ENCODE measurements around the gene MTHFD1L.

MTHFD1L gene

DNA sequence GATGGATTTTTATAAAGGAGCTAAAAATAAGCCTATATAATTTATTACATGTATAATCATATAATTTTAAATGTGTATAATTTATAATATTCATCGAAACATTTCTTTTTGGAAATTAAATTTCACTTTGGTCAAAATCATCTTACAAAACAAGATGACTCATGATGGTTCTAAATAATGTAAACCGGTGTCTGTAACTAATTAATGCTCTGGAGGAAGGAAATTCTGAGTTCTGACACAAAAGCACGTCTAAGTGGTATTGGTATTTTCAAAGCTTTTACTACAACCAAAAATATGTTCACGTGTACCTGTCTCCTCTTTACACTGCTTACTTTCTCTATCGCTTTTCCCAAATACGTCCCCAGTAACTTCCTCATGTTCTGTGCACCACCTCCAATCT is 134.1 kb downstream of the MTHFD1L start:
- Histone ChIP-seq H3K36me3 (ENCODE audit: insufficient read depth, low read length) (no peaks in the 10 kb centered on the region; the same call in 1 of the 2 replicates), H3K27ac (peak overlapping the region; percentile 88), H3K4me3 (peak overlapping the region; percentile 29; the same call in 1 of the 2 replicates), H3K9ac (ENCODE audit: insufficient read length) (no peak overlapping the region), H3K9me3 (ENCODE audit: low read depth, low read length) (no peaks in the 10 kb centered on the region)
- DNase-seq (ENCODE audit: low read depth, low spot score): no peak
- TF ChIP-seq FOXP2 (optimal IDR thresholded peaks at IDR 0.05; ENCODE audit: control extremely low read depth, extremely low read length, insufficient read depth) (no peak), EZH2 (IDR thresholded peaks at IDR 0.05) (no peak), POLR2AphosphoS5 (IDR thresholded peaks at IDR 0.05; ENCODE audit: borderline replicate concordance, low read depth, low read length) (no peak)

GRCh38 chr6:151001387-151002056 is 136.0 kb downstream of the MTHFD1L start:
- Histone ChIP-seq H3K9me3 (ENCODE audit: low read depth, low read length) (no peaks in the 10 kb centered on the region), H3K9ac (ENCODE audit: insufficient read length) (no peak overlapping the region), H3K27ac (peak overlapping the region; percentile 88), H3K36me3 (ENCODE audit: insufficient read depth, low read length) (no peaks in the 10 kb centered on the region; the same call in 1 of the 2 replicates), H3K4me3 (no peak overlapping the region)
- no peak for DNase-seq (ENCODE audit: low read depth, low spot score)
- TF ChIP-seq EZH2 (IDR thresholded peaks at IDR 0.05) (no peak), POLR2AphosphoS5 (IDR thresholded peaks at IDR 0.05; ENCODE audit: borderline replicate concordance, low read depth, low read length) (no peak), FOXP2 (optimal IDR thresholded peaks at IDR 0.05; ENCODE audit: control extremely low read depth, extremely low read length, insufficient read depth) (no peak)

- TF ChIP-seq POLR2AphosphoS5 (IDR thresholded peaks at IDR 0.05; ENCODE audit: borderline replicate concordance, low read depth, low read length) (no peak), FOXP2 (optimal IDR thresholded peaks at IDR 0.05; ENCODE audit: control extremely low read depth, extremely low read length, insufficient read depth) (no peak), EZH2 (IDR thresholded peaks at IDR 0.05) (no peak)
- DNase-seq (ENCODE audit: low read depth, low spot score): no peak
- Histone ChIP-seq H3K27ac (peak overlapping the region; percentile 88), H3K4me3 (no peak overlapping the region), H3K36me3 (ENCODE audit: insufficient read depth, low read length) (no peaks in the 10 kb centered on the region), H3K9ac (ENCODE audit: insufficient read length) (no peak overlapping the region), H3K9me3 (ENCODE audit: low read depth, low read length) (no peaks in the 10 kb centered on the region)
Measured at GRCh38 chr6:151002057-151002450, 136.6 kb downstream of the MTHFD1L start.

GRCh38 chr6:151002491-151002935 is 137.0 kb downstream of the MTHFD1L start:
- Histone ChIP-seq H3K36me3 (ENCODE audit: insufficient read depth, low read length) (no peaks in the 10 kb centered on the region), H3K9me3 (ENCODE audit: low read depth, low read length) (no peaks in the 10 kb centered on the region), H3K9ac (ENCODE audit: insufficient read length) (no peak overlapping the region), H3K27ac (peak overlapping the region; percentile 88), H3K4me3 (peak overlapping the region; percentile 34; the same call in 1 of the 2 replicates)
- TF ChIP-seq EZH2 (IDR thresholded peaks at IDR 0.05) (no peak), FOXP2 (optimal IDR thresholded peaks at IDR 0.05; ENCODE audit: control extremely low read depth, extremely low read length, insufficient read depth) (peak; percentile 70)
- DNase-seq (ENCODE audit: low read depth, low spot score): peak; percentile 86

DNA sequence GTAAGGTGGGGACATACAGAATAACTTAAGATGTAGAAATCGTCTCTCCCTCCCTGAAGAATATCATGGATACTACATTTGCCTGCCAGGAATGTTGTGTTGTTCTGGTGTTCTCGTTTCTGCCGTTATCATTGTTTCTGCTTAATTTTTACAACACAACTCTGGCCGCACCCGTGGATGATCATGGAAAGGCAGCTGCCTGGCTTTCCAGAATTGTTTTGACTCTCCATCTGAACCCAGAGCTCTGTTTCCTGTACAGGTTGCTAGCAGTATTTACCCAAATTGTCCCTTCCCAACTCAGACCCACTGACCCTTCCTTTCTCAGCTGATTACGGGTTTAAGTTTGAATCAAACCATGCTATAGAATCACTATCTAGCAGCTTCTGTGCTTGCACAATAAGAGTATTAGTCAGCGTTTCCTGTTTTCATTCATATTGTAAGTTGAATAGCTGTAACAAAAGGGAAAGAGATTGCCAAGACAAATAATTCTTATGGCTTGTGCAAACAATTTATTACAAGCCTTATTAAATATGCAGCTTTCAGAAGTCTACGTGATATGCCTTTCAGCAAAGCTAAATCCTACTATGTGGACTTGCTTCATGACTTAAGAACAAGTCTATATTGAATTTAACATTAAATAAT is 139.0 kb downstream of the MTHFD1L start:
- H3K9me3 ChIP-seq (ENCODE audit: low read depth, low read length): no peaks in the 10 kb centered on the region
- H3K4me3 ChIP-seq: peak overlapping the region; percentile 54
- H3K9ac ChIP-seq (ENCODE audit: insufficient read length): no peak overlapping the region
- no peaks in the 10 kb centered on the region for H3K36me3 ChIP-seq (ENCODE audit: insufficient read depth, low read length)
- peak overlapping the region; percentile 79 for H3K27ac ChIP-seq
- DNase-seq (ENCODE audit: low read depth, low spot score): peak; percentile 90
- TF ChIP-seq EZH2 (IDR thresholded peaks at IDR 0.05) (no peak), POLR2AphosphoS5 (IDR thresholded peaks at IDR 0.05; ENCODE audit: borderline replicate concordance, low read depth, low read length) (peak; percentile 61; the same call in 1 of the 2 replicates)

DNA sequence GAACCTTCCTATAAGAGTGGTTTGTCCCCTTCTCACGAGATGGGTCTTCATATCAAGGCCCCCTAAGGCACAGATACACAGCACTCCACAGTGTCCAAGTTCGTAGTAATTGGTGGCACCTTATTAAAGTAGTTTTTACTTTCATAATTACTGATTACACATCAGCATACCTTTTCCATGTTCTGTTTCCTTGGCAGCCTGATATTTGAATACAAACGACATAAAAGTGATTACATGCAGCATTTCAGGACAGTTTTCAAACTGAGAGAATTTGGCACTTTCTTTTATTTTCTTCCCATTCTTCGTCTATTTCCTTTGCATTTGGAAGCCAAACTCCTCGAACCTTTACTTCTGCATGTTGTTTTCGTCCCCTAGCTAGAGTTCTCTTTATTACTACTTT is 139.7 kb downstream of the MTHFD1L start:
- no peaks in the 10 kb centered on the region for H3K9me3 ChIP-seq (ENCODE audit: low read depth, low read length)
- H3K36me3 ChIP-seq (ENCODE audit: insufficient read depth, low read length): no peaks in the 10 kb centered on the region
- no peak overlapping the region for H3K9ac ChIP-seq (ENCODE audit: insufficient read length)
- TF ChIP-seq POLR2AphosphoS5 (IDR thresholded peaks at IDR 0.05; ENCODE audit: borderline replicate concordance, low read depth, low read length) (no peak), EZH2 (IDR thresholded peaks at IDR 0.05) (no peak), FOXP2 (optimal IDR thresholded peaks at IDR 0.05; ENCODE audit: control extremely low read depth, extremely low read length, insufficient read depth) (no peak)
- H3K27ac ChIP-seq: peak overlapping the region; percentile 79
- no peak for DNase-seq (ENCODE audit: low read depth, low spot score)
- H3K4me3 ChIP-seq: peak overlapping the region; percentile 54

- no peaks in the 10 kb centered on the region for H3K9me3 ChIP-seq (ENCODE audit: low read depth, low read length)
- no peak overlapping the region for H3K27ac ChIP-seq
- no peak overlapping the region for H3K9ac ChIP-seq (ENCODE audit: insufficient read length)
- TF ChIP-seq POLR2AphosphoS5 (IDR thresholded peaks at IDR 0.05; ENCODE audit: borderline replicate concordance, low read depth, low read length) (no peak), EZH2 (IDR thresholded peaks at IDR 0.05) (no peak), FOXP2 (optimal IDR thresholded peaks at IDR 0.05; ENCODE audit: control extremely low read depth, extremely low read length, insufficient read depth) (no peak)
- no peak overlapping the region for H3K4me3 ChIP-seq
- no peak for DNase-seq (ENCODE audit: low read depth, low spot score)
- H3K36me3 ChIP-seq (ENCODE audit: insufficient read depth, low read length): no peaks in the 10 kb centered on the region
Measured at GRCh38 chr6:151005896-151006632, 140.6 kb downstream of the MTHFD1L start.

DNA sequence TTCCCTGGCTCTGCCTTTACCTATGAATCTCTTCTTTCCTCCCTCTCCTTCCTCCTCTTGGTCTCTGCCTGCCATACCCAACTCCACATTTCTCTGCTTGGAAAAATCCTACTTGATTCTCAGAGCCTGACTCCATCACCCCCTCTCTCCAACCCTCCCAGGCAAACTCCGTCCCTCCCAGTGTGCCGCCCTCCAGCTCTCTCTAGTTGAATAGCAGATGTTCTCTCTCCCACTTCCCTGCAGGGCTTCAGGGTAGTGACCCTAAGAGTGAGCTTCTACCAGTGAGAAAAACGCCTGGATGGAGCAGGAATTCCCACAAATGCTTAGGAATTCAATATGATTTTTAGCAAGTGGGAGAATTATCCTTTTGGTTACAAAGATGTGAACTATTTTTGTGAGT is 141.6 kb downstream of the MTHFD1L start:
- Histone ChIP-seq H3K4me3 (no peak overlapping the region), H3K9me3 (ENCODE audit: low read depth, low read length) (no peaks in the 10 kb centered on the region), H3K36me3 (ENCODE audit: insufficient read depth, low read length) (no peaks in the 10 kb centered on the region), H3K27ac (no peak overlapping the region), H3K9ac (ENCODE audit: insufficient read length) (no peak overlapping the region)
- TF ChIP-seq FOXP2 (optimal IDR thresholded peaks at IDR 0.05; ENCODE audit: control extremely low read depth, extremely low read length, insufficient read depth) (no peak), POLR2AphosphoS5 (IDR thresholded peaks at IDR 0.05; ENCODE audit: borderline replicate concordance, low read depth, low read length) (no peak), EZH2 (IDR thresholded peaks at IDR 0.05) (no peak)
- no peak for DNase-seq (ENCODE audit: low read depth, low spot score)
